Activated T-cell treated with anti-CD3 and anti-CD28 coated beads for 48 hours (primary cell): Measurements from ENCODE around the gene CD109.

Experiments
- DNase-seq: peaks from one replicate; pipeline ENCODE4 v3.0.0-alpha.2; 2020; ENCODE audit warnings: low read depth

The CD109 gene

DNA sequence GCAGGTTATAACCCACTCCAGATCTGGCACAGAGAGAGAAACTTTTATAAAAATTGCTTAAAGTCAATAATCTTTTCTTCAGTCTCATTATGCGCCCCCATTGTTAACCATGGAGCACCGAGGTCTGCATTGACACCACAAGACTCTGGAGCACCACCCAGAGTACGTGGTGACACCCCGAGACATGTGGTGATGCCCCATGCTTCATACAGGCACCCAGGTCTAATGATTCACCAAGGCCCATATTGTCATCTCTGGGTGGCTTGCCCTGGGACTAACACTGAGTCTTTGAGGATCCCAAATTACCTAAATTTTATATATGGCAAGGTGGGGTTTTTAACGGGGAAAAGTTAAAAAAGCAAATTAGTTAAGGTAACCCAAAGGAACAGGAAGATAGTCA lies 31.1 kb downstream of the CD109 start:
- no peak for DNase-seq

DNA sequence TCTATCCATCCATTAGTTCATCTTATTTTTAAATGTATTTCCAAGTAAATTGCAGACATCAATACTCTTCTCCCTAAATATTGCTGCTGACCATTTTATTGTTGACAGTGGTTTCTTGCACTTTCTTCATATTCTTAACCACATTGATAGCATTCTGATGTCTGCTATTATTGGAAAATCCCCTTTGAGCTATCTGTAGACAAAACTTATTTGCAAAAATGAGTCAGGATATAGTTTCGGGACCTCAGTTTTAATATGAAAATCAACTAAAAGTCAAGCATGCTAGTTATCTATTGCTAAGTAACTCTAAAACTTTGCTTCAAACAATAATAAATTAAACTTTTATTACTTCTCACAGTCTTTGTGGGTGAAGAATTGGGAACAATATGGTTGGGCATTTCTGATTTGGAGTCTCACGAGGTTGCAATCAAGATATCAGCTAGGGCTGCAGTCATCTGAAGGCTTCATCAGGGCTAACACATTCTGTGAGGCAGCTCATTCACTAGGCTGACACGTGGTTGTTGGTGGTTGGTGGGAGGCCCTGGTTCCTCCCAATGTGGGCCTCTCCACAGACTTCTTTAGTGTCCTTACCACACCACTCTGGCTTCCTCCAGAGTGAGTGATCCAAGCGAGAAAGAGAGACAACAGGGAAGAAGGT lies 32.7 kb downstream of the CD109 start:
- DNase-seq, result peak; percentile 52

DNA sequence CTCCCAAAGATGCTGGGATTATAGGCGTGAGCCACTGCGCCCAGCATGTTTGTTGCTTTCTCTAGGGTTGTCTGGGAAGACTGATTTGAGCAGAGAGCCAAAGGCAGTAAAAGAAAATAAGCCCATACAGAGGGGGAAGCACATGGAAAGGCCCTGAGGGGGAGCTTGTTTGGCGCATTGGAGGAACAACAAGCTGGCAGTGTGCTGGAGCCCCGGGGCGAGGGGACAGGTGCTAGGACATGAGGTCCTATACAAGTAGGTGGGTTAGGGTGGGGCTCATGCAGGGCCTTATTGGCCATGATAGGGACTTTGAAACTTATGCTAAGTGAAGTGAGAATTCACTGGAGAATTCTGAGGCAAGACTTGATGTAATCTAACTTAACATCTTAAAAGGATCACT lies 35.3 kb downstream of the CD109 start:
- no peak for DNase-seq

DNA sequence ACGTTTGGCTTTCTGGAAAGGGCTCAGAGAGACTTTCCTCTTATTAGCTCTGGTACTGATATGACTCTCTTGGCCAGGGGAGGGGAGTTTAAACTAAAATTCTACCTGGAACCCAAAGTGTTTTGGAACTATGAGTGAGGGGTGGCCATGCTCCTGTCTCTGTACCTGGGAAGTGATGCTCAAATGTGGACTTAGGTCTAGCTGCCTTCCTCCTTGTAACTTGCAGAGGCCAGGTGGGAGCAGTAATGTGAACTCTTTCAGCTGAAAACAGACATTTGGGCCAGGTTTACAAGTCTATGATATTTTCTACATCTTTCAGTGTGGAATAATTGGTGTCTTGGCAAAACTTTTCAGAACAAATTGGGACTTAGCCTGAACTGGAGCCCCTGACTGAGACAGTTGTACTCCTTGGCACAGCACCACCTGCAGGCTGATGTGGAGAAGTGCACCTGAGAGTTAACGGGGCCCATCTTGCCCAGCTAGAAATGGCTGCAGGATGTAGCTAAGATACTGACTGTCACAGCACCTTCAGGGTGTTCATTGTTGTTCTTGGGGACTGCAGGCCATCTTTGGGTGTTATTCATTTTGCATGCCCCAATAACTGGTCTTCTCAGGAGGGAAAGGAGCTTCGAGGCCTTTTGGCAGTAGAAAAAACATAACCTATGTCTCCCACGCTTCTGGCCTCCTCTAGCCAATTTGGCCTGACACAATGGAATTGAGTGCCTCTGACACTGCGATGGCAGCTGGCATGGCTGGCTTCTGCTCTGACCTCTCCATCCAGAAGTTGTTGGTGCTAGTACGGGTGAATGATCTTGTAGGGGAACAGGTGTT lies 37.1 kb downstream of the CD109 start:
- peak; percentile 65 for DNase-seq

DNA sequence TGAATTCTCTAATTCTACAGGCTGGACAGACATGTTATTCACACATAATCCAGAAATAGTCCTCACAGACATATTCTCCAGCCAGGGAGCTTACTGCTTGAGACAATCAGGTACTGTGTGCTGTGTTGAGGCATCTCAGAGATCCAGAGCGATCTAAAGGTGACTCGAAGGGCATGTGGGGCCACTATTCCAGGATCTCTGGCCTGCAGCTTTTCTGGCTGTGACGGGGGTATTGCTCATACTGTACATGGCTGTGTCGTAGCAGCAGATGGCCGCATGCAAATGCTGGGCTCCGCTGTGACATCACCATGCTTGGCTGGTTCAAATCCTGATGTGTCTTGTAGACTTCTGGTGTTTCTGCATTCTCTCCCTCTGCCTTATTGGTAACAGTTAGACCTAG lies 37.8 kb downstream of the CD109 start:
- no peak for DNase-seq

DNA sequence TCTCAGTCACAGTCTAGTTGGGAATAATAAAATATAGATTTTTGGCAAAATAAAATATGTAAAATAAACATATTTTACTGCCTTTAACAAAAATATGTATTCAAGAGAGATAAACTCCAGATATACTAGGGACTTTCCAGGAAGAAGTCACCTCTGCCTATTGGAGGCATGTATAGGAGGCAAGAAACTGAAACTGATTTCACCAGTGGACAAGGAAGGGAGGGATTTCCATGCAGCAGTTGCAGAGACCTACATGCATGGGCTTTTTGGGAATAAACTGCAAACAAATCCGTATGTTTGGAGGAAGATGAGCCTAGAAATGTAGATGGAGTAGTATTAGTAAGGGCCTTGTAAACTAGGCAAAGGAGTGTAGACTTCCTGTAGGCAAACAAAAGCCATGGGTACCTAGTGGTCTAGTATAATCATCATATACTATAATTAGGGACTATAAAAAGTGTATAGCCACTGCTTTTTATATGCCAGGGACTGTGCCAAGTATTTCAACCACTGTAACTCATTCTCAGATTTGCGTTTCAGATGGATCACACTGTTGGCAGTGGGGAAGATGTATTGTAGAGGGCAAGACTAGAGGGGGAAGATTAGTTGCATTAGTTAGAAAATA lies 38.9 kb downstream of the CD109 start:
- no peak for DNase-seq

DNA sequence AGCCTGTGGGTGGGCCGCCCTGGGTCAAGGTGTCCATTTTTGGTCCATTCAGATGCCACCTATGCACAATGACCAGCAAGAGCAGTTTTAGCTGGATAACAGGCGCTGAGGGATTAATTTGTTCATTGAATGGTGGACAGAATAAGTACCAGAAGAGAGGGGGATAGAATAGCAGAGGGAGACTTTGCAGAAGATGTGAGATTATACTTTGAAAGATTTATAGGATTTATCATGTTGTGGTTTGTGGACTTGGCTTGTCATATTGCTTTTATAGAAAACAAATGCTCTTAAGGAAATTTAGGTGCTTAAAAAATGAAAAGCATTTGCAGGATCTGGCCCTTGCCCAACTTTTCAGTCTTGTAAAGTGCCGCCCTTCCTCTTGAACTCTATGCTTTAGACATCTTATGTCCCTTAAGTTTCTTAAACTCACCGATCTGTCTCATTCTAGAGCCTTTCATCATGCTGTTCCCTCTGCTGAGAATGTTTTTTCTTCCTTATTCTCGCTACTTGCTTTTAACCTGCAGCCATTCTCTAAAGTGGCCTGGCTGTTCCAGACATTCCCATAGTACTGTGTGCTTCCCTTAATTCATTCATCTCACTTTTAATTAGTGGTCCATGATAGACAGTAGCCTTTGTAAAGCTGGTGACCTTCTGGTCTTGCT lies 42.5 kb downstream of the CD109 start:
- DNase-seq, result no peak

DNA sequence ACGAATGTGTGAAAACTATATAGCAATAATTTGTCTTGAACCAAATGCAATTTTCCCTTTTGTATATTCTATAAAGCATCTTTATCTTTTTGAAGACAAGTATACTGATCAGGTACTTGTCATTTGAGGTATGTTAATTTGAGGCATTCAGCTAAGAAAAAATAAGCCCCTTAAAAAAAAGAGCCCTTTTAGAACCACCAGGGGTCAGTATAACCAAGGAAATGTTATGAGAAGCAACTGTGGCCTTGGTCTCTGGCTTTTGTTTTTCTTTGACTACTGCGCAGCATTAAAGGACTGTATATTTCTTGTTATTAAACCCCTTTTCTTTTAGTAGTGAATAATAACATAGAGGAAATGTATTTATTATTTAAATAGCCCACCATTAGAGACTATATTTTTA lies 43.1 kb downstream of the CD109 start:
- no peak for DNase-seq

DNA sequence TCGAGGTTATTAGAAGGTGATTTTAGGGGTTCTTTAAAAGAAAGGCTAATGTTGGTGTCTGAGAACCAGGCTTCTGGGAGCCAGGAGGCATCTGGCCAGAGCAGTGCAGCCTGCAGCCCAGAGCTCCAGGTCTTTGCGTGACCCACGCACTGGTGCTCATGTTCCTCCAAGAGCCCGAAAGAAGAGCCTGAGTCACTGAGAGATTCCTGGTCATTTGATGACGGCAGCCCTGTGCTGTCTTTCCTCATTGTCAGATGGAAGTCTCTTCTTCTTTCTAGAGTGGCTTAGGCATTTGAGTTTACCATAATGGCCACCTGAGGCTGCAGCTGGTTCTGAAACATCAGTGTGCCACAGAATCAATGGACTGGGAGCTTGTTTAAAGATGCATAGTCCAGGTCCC lies 46.4 kb downstream of the CD109 start:
- no peak for DNase-seq

DNA sequence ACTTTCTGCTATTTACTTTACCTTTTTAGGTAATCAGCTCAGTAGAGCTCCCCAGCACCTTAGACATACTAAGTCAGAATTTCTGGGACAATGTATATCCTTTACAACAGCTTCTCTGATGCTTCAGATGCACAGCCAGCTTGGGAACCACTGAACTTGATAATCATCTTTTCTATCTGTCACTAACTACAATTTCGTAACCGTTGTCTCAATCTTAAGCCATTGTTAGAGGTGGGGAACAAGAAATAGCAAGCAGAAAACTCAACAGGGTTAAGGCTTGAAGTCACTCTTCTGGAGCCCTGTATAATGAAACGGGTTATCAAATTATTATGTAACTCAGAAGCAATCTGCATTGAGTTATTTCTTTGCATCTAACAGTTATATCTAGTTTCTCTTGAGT lies 47.1 kb downstream of the CD109 start:
- no peak for DNase-seq

DNA sequence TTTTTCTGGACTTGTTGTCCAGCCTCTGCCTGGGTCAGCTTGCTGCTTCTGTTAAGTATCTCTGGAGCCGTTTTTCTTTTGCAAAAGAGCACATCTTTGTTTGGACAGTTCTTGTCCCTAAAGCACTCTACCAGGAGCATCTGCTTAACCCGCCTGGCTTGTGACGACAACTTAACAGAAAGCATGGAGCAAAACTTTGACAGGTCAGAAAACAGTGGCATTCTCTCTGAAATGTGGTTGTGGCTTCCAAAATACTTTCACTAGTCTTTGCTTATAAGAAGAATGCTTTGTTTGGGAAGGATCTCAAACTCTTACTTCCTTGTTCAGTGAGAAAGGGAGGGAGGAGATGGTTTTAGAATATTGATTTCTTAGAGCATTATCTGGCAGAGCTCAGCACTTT lies 47.6 kb downstream of the CD109 start:
- no peak for DNase-seq

DNA sequence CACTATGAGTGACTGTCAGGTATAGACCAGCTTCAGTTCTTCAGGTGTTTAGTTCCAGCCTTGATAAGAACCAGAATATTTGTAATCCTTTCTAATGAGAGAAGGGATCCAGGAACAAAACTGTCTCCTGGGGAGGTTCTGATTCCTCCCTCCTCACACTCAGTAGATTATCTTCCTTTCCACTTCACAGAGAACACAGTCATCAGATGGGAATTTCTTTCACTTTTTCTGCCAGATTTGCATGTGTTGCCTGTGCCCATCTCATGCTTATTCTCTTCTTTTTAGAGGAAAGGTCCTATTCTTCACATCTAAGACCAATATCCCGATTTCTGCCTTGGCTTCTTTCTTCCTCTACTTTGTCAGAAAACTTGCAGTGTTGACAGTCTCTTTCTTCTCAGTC lies 50.8 kb downstream of the CD109 start:
- DNase-seq, result no peak

DNA sequence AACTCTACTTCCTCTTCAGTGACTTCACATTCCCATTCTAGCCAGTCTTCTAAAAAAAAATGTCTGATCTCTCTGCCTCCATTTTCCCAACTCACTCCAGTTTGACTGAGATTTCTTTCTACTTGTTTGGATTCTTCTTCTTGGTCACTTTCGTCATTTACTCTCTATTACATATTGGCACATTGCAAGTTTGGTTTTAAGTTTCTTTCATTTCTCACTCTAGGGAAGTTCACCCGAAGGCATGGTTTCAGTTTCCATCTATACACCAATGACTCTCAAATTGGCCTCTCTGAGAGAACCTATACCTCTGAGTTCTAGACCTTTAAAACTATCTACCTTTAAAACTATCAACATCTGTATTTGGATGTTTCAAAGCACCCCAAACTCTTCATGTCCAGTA lies 51.3 kb downstream of the CD109 start:
- DNase-seq, result no peak

DNA sequence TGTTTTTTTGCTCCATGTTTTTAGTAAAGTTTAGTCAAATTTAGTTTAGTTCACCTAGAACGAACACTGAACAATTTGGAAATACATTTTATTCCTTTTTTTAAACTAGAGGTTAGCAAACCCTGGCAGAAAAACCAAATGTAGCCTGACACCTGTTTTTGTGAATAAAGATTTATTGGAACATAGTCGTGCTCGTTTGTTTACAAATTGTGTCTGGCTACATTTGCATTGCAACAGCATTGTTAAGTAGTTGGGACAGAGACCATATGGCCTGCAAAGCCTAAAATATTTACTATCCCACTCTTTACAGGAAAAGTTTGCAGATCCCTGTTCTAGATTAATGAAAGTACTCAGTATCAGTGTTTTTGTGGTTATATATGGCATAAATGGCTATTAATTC lies 56.9 kb downstream of the CD109 start:
- no peak for DNase-seq

DNA sequence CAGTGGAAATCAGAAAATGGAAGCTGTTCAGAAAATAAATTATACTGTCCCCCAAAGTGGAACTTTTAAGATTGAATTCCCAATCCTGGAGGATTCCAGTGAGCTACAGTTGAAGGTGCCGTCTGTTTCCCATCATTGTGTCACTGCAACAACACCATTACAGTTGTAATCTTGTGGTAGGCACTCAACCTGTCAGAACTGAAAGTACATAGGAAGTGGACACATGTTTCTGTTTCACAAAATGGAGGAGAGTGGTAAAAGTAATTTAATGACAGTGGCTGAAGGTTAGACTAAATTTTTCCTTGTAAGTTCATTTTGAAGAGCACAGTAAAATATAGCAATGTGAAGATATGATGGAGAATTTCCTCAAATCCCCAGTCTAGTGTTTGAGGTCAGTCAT lies 70.0 kb downstream of the CD109 start:
- no peak for DNase-seq

DNA sequence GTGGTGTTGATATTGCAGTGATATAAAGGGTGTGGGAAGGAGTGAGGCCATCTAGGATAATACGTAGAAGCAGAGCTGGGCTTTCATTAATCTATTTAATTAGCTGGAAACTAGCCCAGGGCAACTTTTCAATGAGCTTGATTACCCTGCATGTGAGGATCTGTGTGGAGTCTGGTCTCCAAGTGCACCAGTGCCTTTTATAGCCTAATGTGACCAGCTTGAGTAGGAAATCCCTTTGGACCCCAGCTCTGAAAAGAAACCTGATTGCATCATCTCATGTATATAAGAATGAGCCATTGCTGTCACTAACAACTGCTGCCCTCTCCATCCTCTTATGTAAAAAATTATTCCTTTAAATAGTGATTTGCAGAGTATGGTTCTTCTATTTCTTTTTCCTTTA lies 72.6 kb downstream of the CD109 start:
- DNase-seq, result no peak

DNA sequence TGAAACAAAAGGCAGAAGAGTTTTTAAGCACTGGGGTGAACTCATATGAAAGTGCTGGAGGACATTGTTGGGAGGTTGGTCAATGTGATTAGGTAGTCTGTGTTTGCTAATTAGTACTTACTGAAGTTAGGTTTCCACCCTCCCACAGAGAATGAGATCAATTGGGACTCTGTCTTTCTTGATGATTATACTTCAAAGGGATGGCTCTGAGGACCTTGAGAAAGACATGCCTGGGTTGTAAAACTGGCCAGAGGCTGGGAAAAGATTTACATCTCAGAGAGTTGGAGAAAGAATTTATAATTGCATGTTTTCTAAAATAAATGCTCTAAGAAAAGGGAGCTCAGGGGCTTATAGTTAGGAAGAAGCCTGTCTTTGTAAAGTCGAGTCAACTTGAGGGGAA lies 74.0 kb downstream of the CD109 start:
- no peak for DNase-seq

DNA sequence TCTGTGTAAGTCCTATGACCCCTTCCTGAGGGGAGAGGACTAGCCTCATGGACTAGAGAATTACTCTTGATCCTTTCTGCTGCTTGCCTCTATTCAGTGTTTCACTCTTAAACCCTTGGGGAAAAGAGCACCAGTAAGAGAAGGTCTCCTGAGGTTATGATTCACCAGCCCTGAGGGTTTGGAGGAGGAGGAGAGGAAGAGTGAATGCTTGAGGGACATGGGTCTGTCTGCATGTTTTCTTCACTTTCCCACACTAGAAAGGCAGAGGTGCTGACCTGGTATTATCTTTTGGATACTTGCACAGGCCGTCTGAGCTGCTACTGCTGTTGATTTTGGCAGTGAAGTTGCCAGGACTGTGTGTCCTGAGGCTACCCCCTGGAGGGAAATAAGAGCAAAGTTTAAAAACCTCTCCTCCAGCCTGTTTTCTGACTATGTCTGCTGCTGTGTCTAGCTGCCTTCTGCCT lies 78.3 kb downstream of the CD109 start:
- DNase-seq, result no peak

DNA sequence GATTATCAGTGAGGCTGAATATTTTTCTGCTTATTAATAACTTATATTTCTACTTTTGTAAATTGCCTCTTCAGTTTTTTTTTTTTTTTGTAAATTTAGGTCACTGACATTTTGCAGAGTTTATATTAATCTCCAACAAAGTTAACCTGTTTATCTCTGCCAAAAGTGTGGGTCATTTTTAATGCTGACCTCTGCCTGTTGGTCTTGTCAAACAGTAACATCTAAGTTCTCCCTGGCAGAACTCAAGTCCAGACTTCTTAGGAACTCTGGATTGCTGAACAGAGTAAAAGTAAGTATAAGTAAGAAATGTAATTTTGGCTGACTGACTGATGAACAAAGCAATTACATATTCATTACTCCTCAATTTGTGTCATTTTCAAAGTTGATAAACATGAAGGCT lies 83.9 kb downstream of the CD109 start:
- DNase-seq, result no peak

DNA sequence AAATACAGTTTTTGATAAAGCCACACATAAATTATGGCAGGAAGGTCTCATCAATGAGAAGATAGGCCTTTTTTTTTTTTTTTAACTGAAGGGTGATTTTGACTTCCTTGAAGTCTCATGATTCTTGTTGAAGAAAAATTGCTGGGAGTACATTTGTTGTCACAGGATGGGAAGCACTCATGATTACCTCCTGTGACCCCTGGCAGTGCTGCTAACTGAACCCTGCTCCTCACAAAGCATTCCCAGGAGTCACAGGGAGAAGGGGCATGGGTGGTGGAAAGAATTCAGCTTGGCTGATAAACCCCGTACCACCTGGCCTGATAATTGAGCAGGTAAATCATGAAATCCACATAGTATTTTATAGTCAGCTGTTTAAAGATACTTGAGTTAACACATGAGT lies 86.9 kb downstream of the CD109 start:
- no peak for DNase-seq

DNA sequence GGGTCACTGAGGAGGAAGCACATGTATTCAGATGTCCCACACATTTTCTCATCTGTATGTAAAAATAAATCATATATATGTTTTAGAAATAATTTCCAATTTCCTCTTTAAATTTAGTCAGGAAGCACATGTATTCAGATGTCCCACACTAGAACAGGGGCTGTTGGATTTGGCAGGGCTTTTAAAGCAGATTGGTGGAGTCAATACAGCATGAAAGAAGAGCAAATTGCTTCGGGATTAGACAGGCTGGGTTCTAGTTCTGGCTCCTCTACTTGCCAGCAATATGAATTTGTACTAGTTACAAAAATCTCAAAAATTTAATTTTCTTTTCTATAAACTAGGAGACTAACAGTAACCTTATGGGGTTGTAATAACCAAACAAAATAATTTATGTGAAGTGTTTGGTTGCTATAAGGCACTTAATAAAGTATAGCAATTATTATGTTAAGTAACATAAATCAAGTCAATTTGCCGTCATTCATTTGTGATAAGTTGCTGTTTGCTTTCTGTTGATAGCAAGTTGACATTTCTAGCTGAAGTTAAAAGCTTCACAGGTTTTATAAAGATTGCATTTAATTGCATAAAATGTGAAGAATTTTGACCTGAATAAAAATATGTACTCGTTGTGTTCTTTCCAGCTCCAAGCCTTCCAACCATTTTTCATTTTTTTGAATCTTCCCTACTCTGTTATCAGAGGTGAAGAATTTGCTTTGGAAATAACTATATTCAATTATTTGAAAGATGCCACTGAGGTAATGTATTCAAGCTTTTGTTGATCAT lies 88.9 kb downstream of the CD109 start:
- DNase-seq, result no peak

DNA sequence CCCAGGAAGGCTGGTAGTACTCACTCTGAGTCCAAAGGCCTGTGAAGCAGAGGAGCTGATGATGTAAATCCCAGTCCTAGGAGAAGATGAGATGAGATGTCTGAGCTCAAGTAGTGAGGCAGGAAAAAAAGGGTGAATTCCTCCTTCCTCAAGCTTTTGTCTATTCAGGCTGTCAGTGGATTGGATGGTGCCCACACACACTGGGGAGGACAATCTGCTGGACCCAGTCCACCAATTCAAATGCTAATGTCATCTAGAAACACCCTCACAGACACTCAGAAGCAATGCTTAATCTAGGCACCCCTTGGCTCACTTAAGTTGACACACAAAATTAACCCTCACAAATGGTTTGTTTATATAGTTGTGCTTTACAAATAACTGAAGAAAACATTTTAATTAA lies 94.6 kb downstream of the CD109 start:
- no peak for DNase-seq
